Nephron (organoid): ENCODE data around the gene SGCD.
A peak's percentile ranks its signal among the peaks of the same experiment; 100 is the strongest.

Experiments used
- H3K27ac Mint-ChIP-seq, 3 experiments: 2 replicates each; pipeline ENCODE4 v1.8.0; 2020; ENCODE audit warnings: mixed read lengths in 3 of 3, mild to moderate bottlenecking in 2 of 3, moderate library complexity in 1 of 3
- H3K27me3 Mint-ChIP-seq: 2 replicates; pipeline ENCODE4 v1.8.0; 2021; ENCODE audit warnings: low read depth, mild to moderate bottlenecking, moderate library complexity, mixed read lengths
- H3K36me3 Mint-ChIP-seq: 2 replicates; pipeline ENCODE4 v1.8.0; 2020; ENCODE audit warnings: low read depth, mixed read lengths
- H3K4me1 Mint-ChIP-seq: 2 replicates; pipeline ENCODE4 v1.8.0; 2020; ENCODE audit warnings: mixed read lengths
- H3K4me3 Mint-ChIP-seq, 3 experiments: 2 replicates each; pipeline ENCODE4 v1.8.0; 2020; ENCODE audit warnings: mild to moderate bottlenecking in 3 of 3, mixed read lengths in 3 of 3, moderate library complexity in 2 of 3
- H3K9me3 Mint-ChIP-seq: 2 replicates; pipeline ENCODE4 v1.8.0; 2020; ENCODE audit warnings: mixed read lengths
- CTCF ChIP-seq, 3 experiments: fragments of 200-600 bp; sonication (generic); IDR thresholded peaks; one replicate each; pipeline ENCODE4 v1.5.0; 2021; ENCODE audit warnings: antibody characterized with exemption in 3 of 3; ENCODE audit not compliant: unreplicated experiment in 3 of 3

Gene SGCD

GRCh38 chr5:156584871-156585270, 257.9 kb downstream of the SGCD start:
- Mint-ChIP-seq H3K27ac (peak overlapping the region in 1 of 3 experiments; percentile 57), H3K4me1 (peaks cover 38% of the 10 kb centered on the region), H3K4me3 (no peak overlapping the region), H3K36me3 (no peaks in the 10 kb centered on the region), H3K27me3 (no peaks in the 10 kb centered on the region), H3K9me3 (peaks cover 11% of the 10 kb centered on the region)
- TF ChIP-seq CTCF (IDR thresholded peaks at IDR 0.05; ENCODE audit: unreplicated experiment in 3 of 3): no peak

GRCh38 chr5:156585999-156586398, 259.0 kb downstream of the SGCD start:
- H3K27ac Mint-ChIP-seq: peak overlapping the region in 1 of 3 experiments; percentile 12
- no peak for TF ChIP-seq CTCF (IDR thresholded peaks at IDR 0.05; ENCODE audit: unreplicated experiment in 3 of 3)
- no peaks in the 10 kb centered on the region for H3K27me3 Mint-ChIP-seq
- peaks cover under 1% of the 10 kb centered on the region for H3K9me3 Mint-ChIP-seq
- H3K36me3 Mint-ChIP-seq: no peaks in the 10 kb centered on the region
- peaks cover 47% of the 10 kb centered on the region for H3K4me1 Mint-ChIP-seq
- no peak overlapping the region for H3K4me3 Mint-ChIP-seq

- Mint-ChIP-seq H3K27ac (peak overlapping the region in 1 of 3 experiments; percentile 12), H3K27me3 (no peaks in the 10 kb centered on the region), H3K9me3 (no peaks in the 10 kb centered on the region), H3K4me1 (peaks cover 51% of the 10 kb centered on the region), H3K36me3 (no peaks in the 10 kb centered on the region), H3K4me3 (no peak overlapping the region)
- no peak for TF ChIP-seq CTCF (IDR thresholded peaks at IDR 0.05; ENCODE audit: unreplicated experiment in 3 of 3)
These were observed 260.0 kb downstream of the SGCD start for GRCh38 chr5:156587012-156587411.

GRCh38 chr5:156588306-156588705, 261.3 kb downstream of the SGCD start:
- Mint-ChIP-seq H3K27ac (peak overlapping the region in 1 of 3 experiments; percentile 69), H3K4me1 (peaks cover 63% of the 10 kb centered on the region), H3K9me3 (no peaks in the 10 kb centered on the region), H3K4me3 (no peak overlapping the region), H3K36me3 (no peaks in the 10 kb centered on the region), H3K27me3 (no peaks in the 10 kb centered on the region)
- no peak for TF ChIP-seq CTCF (IDR thresholded peaks at IDR 0.05; ENCODE audit: unreplicated experiment in 3 of 3)

GRCh38 chr5:156589104-156589945, 262.4 kb downstream of the SGCD start:
- H3K27me3 Mint-ChIP-seq: no peaks in the 10 kb centered on the region
- TF ChIP-seq CTCF (IDR thresholded peaks at IDR 0.05; ENCODE audit: unreplicated experiment in 3 of 3): no peak
- H3K27ac Mint-ChIP-seq: peak overlapping the region in 2 of 3 experiments; percentile 69 to 77
- no peaks in the 10 kb centered on the region for H3K36me3 Mint-ChIP-seq
- peak overlapping the region in 1 of 3 experiments; percentile 3 for H3K4me3 Mint-ChIP-seq
- no peaks in the 10 kb centered on the region for H3K9me3 Mint-ChIP-seq
- peaks cover 66% of the 10 kb centered on the region for H3K4me1 Mint-ChIP-seq

GRCh38 chr5:156589946-156590216, 262.9 kb downstream of the SGCD start:
- no peaks in the 10 kb centered on the region for H3K36me3 Mint-ChIP-seq
- H3K9me3 Mint-ChIP-seq: no peaks in the 10 kb centered on the region
- no peak for TF ChIP-seq CTCF (IDR thresholded peaks at IDR 0.05; ENCODE audit: unreplicated experiment in 3 of 3)
- no peak overlapping the region for H3K4me3 Mint-ChIP-seq
- peak overlapping the region in 2 of 3 experiments; percentile 69 to 77 for H3K27ac Mint-ChIP-seq
- peaks cover 66% of the 10 kb centered on the region for H3K4me1 Mint-ChIP-seq
- no peaks in the 10 kb centered on the region for H3K27me3 Mint-ChIP-seq
